Muscle layer of colon (tissue), 2 donors: ENCODE data around the gene MORC4.

ENCODE experiments used
- H3K27ac ChIP-seq: one replicate; pipeline ENCODE4 v1.7.0; 2013; ENCODE audit warnings: low read depth, mild to moderate bottlenecking, low read length, moderate library complexity
- H3K27me3 ChIP-seq, 2 donors: one replicate each; pipeline ENCODE4 v1.7.0; 2013; ENCODE audit warnings: low read length in 2 of 2, mild to moderate bottlenecking in 2 of 2; ENCODE audit not compliant: insufficient read depth in 2 of 2, control insufficient read depth in 1 of 2
- H3K36me3 ChIP-seq: one replicate; pipeline ENCODE4 v1.7.0; 2013; ENCODE audit warnings: mild to moderate bottlenecking, low read length; ENCODE audit not compliant: insufficient read depth
- H3K4me1 ChIP-seq: one replicate; pipeline ENCODE4 v1.7.0; 2013; ENCODE audit warnings: mild to moderate bottlenecking, low read length; ENCODE audit not compliant: insufficient read depth
- H3K4me3 ChIP-seq, 2 donors: one replicate each; pipeline ENCODE4 v1.7.0; 2013; ENCODE audit warnings: low read length in 2 of 2, low read depth in 1 of 2, mild to moderate bottlenecking in 1 of 2, moderate library complexity in 1 of 2
- H3K9ac ChIP-seq: one replicate; pipeline ENCODE4 v1.7.0; 2013; ENCODE audit warnings: low read length
- H3K9me3 ChIP-seq: one replicate; pipeline ENCODE4 v1.7.0; 2013; ENCODE audit warnings: mild to moderate bottlenecking, low read length
- donor health status: abdominal sarcoma.
- donor health status: Adenocarcinoma of cecum.

Gene MORC4

GRCh38 chrX:106891762-106892460 lies 108.1 kb downstream of the MORC4 start:
- no peak overlapping the region for H3K4me3 ChIP-seq

More at GRCh38 chrX:106891762-106892460, 108.1 kb downstream of the MORC4 start:
- no peaks in the 10 kb centered on the region for H3K9me3 ChIP-seq
- H3K36me3 ChIP-seq: no peaks in the 10 kb centered on the region
- no peaks in the 10 kb centered on the region for H3K4me1 ChIP-seq
- peaks cover 6 to 21% of the 10 kb centered on the region in 2 donors for H3K27me3 ChIP-seq
- H3K27ac ChIP-seq: no peak overlapping the region
- no peak overlapping the region for H3K9ac ChIP-seq
